Testis (tissue), 3 donors: ENCODE measurements around the gene MLH3. TPM values are rescaled to one million over a fixed set of nuclear protein-coding genes. Genes with fewer than 3 reads are reported as not detected.

Source experiments
- DNase-seq: peaks from one replicate; pipeline ENCODE4 v3.0.0-alpha.2; 2019
- H3K27ac ChIP-seq, 2 donors: fragments of 200-600 bp; sonication (generic); one replicate each; pipeline ENCODE4 v1.5.1; 2019
- H3K27me3 ChIP-seq: fragments of 200-600 bp; sonication (generic); one replicate; pipeline ENCODE4 v1.5.1; 2019
- H3K36me3 ChIP-seq: fragments of 200-600 bp; sonication (generic); one replicate; pipeline ENCODE4 v1.5.1; 2017; ENCODE audit warnings: low read depth; ENCODE audit errors: missing control alignments
- H3K4me1 ChIP-seq: fragments of 200-600 bp; sonication (generic); one replicate; pipeline ENCODE4 v1.5.1; 2019
- H3K4me3 ChIP-seq, 2 donors: fragments of 200-600 bp; sonication (generic); one replicate each; pipeline ENCODE4 v1.5.1; 2017 to 2019
- H3K9me3 ChIP-seq: fragments of 200-600 bp; sonication (generic); one replicate; pipeline ENCODE4 v1.5.1; 2017
- POLR2A ChIP-seq: fragments of 450-650 bp; IDR thresholded peaks from one replicate; pipeline ENCODE4 v1.6.1; 2017; ENCODE audit warnings: antibody characterized with exemption, mild to moderate bottlenecking, moderate library complexity
- WGBS, 2 donors: methylation state at CpG; one replicate each; pipeline ENCODE4 v1.1.5; 2018; 5-methylcytosine and 5-hydroxymethylcytosine counted together
- intact Hi-C: fragments of 100-400 bp; cut with DNase I; formaldehyde crosslinking; loops from one replicate; pipeline ENCODE4 v1.15.1; 2023; ENCODE audit warnings: low total_unique reads
- polyA plus RNA-seq: library from polyadenylated mRNA; stranded (reverse); fragments of 350-450 nt; fragmentation: Illumina TruSeq; extraction: RNeasy Lipid Tissue Mini Kit (QIAGEN cat#74804); gene quantifications from one replicate; pipeline ENCODE4 v1.2.3, GENCODE V29; 2014; ENCODE audit warnings: low read depth, low replicate concordance; ENCODE audit not compliant: insufficient read depth
- total RNA-seq, 2 donors: library from RNA; depleted of rRNA; stranded (reverse); fragments of >200 nt; gene quantifications; one replicate each; pipeline ENCODE4 v1.2.3, GENCODE V29; 2016
- TF ChIP-seq, protein P1 (sequence below), 3 experiments: fragments of 450-650 bp in 2 of 3; fragments of 200-600 bp in 1 of 3; sonication (generic) in 1 of 3; IDR thresholded peaks; one replicate each; pipeline ENCODE4 v1.5.1; 2016 to 2019; ENCODE audit warnings: antibody characterized with exemption in 3 of 3, mild to moderate bottlenecking in 2 of 3, moderate library complexity in 1 of 3

The MLH3 gene
- total and polyA plus RNA-seq, 3 donors from 2014 or later = 21.5 to 36.2 (median 31.8) TPM

DNA sequence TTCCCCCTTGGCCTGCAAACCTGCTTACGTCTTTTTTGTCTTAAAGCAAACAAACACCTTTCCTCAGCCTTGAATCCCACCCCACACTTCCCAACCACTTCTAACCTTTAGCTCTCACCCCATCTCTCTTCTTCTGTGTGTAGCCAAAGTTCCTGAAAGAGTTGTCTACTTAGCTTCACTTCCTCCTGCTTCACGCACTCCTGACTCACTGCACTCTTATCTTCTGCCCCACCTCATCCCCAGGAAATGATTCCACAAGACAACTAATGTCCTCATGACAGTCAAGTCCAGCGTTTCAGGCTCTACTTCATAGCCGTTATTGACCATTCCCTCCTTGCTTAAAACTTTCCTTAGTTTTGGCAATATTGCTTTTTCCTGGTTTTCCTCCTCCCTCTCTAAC, 26.2 kb downstream of the MLH3 start:
- no peak overlapping the region for H3K4me3 ChIP-seq
- no peak for DNase-seq
- H3K27ac ChIP-seq = no peak overlapping the region
- no peaks in the 10 kb centered on the region for H3K36me3 ChIP-seq
- H3K9me3 ChIP-seq = no peaks in the 10 kb centered on the region
- no peaks in the 10 kb centered on the region for H3K4me1 ChIP-seq
- no peak for TF ChIP-seq POLR2A
- TF ChIP-seq, protein P1, sequence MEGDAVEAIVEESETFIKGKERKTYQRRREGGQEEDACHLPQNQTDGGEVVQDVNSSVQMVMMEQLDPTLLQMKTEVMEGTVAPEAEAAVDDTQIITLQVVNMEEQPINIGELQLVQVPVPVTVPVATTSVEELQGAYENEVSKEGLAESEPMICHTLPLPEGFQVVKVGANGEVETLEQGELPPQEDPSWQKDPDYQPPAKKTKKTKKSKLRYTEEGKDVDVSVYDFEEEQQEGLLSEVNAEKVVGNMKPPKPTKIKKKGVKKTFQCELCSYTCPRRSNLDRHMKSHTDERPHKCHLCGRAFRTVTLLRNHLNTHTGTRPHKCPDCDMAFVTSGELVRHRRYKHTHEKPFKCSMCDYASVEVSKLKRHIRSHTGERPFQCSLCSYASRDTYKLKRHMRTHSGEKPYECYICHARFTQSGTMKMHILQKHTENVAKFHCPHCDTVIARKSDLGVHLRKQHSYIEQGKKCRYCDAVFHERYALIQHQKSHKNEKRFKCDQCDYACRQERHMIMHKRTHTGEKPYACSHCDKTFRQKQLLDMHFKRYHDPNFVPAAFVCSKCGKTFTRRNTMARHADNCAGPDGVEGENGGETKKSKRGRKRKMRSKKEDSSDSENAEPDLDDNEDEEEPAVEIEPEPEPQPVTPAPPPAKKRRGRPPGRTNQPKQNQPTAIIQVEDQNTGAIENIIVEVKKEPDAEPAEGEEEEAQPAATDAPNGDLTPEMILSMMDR (IDR thresholded peaks at IDR 0.05) = no peak
- intact Hi-C loops = no loop called here
- 84 to 88% methylated on average over 4 of the region's 4 CpGs for WGBS, 2 donors
- H3K27me3 ChIP-seq = no peaks in the 10 kb centered on the region

DNA sequence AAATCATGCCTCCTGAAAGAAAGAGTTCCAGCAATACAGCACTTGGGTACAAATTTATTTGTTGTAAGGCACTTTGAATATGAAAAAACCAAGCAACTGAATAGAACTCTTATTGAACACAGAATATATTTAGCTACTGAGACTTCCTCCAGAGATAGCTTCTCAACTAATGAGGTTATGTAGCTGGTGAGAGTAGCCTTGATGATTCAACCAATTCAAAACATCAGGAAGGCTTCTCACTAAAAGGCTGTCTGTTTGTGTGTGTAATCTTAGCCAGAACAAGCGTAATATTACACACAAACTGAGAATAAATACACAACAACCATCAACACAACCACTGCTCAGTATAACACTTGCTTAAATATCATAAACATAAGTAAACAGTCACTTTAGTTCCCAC, 28.2 kb downstream of the MLH3 start:
- Histone ChIP-seq H3K27ac (no peak overlapping the region), H3K9me3 (no peaks in the 10 kb centered on the region), H3K36me3 (no peaks in the 10 kb centered on the region), H3K4me3 (no peak overlapping the region), H3K27me3 (no peaks in the 10 kb centered on the region), H3K4me1 (no peaks in the 10 kb centered on the region)
- TF ChIP-seq, protein P1 (IDR thresholded peaks at IDR 0.05) = no peak
- no peak for TF ChIP-seq POLR2A
- 90 to 98% methylated on average over 1 of the region's 1 CpG for WGBS, 2 donors
- no peak for DNase-seq
- intact Hi-C loops = no loop called here

DNA sequence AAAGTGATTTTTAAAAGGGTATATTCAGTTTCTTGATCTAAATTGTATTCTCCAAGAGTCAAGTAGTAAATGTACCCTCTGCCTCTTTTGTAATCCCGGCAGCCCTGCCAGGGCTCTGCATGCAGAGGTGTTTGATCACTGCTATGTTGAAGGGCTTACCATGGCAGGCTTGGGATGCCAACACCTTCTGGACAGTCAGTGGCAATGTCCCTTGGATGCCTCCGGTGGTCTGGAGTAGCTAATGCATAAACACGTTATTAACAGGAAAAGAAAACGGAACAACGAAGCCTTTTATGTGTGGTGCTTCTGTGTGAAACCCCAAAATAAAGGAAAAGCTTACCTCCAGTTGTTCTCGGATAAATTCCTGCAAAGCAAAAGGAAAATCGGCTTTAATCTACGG, 28.6 kb downstream of the MLH3 start:
- TF ChIP-seq, protein P1 (IDR thresholded peaks at IDR 0.05) = no peak
- TF ChIP-seq POLR2A = no peak
- H3K36me3 ChIP-seq = no peaks in the 10 kb centered on the region
- H3K27me3 ChIP-seq = no peaks in the 10 kb centered on the region
- intact Hi-C loops = no loop called here
- no peak for DNase-seq
- no peak overlapping the region for H3K4me3 ChIP-seq
- 71 to 72% methylated on average over 8 of the region's 8 CpGs for WGBS, 2 donors
- no peaks in the 10 kb centered on the region for H3K9me3 ChIP-seq
- H3K27ac ChIP-seq = no peak overlapping the region
- no peaks in the 10 kb centered on the region for H3K4me1 ChIP-seq

DNA sequence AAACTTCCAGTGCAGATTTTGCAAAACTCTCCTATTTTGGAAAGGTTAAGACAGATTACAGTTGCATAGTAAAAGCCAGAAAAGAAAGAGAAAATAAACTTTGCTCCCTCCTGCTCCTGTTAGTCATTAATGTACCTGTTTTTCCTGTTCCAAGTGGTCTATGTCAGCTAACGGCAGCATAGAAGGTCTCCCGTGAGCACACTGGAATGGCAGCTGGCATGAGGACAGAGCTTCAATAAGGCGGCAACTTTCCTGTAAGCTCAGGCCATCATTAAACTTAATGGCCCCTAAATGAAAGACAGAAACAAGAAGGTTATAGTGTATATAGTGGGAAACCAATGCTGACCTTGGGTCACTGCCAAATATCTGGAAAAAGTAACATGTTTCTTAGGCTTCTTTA, 32.6 kb downstream of the MLH3 start:
- H3K27me3 ChIP-seq = no peaks in the 10 kb centered on the region

DNA sequence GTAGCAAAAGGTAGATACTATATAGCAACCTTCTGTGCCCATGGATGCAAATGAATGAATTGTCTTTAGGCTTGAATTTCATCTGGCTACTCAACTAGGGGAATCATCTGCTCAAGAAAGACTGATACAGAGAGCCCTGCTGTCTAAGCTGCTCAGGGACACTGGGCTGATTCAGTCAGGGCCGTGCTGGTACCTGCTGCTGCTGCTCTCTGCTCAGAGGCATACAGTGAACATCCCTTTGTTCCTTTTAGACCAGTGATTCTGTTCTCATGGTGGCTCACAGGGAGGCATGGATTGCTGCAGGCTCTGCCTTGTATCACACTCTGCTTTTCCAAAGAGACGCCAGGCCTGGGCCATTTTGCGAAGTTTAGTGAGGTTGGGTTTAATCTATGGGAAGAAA, 34.5 kb downstream of the MLH3 start:
- no peaks in the 10 kb centered on the region for H3K9me3 ChIP-seq
- peaks cover 9% of the 10 kb centered on the region for H3K4me1 ChIP-seq
- no peaks in the 10 kb centered on the region for H3K27me3 ChIP-seq
- no peak overlapping the region for H3K4me3 ChIP-seq
- 81 to 85% methylated on average over 3 of the region's 3 CpGs for WGBS, 2 donors
- TF ChIP-seq, protein P1 (IDR thresholded peaks at IDR 0.05) = no peak
- no peak for TF ChIP-seq POLR2A
- no peak for DNase-seq
- intact Hi-C loops = no loop called here
- no peak overlapping the region for H3K27ac ChIP-seq
- H3K36me3 ChIP-seq = no peaks in the 10 kb centered on the region

More for the DNA sequence above, 32.6 kb downstream of the MLH3 start:
- no peak for DNase-seq
- no peak overlapping the region for H3K27ac ChIP-seq
- intact Hi-C loops = no loop called here
- H3K4me1 ChIP-seq = peaks cover 5% of the 10 kb centered on the region
- H3K36me3 ChIP-seq = no peaks in the 10 kb centered on the region
- no peaks in the 10 kb centered on the region for H3K9me3 ChIP-seq
- WGBS, 2 donors = 72 to 78% methylated on average over 3 of the region's 3 CpGs
- TF ChIP-seq POLR2A = no peak
- TF ChIP-seq, protein P1 (IDR thresholded peaks at IDR 0.05) = no peak
- H3K4me3 ChIP-seq = no peak overlapping the region
